HepG2 (cell line): Measurements from ENCODE around the gene LAMTOR2. TPM values are rescaled to one million over a fixed set of nuclear protein-coding genes. Genes with fewer than 3 reads are reported as not detected.

Source experiments
- ATAC-seq: fragments of 200-7000 bp; cut with Tn5 transposase; 3 replicates; pipeline ENCODE4 v1.9.1; 2020; ENCODE audit warnings: mild to moderate bottlenecking, moderate library complexity
- BruUV-seq: library from RNA; stranded (reverse); fragments of 400-500 nt; replicated peaks from 2 replicates; lab custom pipeline; 2021; lab: Mats Ljungman, UMichigan
- CTCF ChIA-PET: fragments of 300-600 bp; formaldehyde crosslinking; extraction: SDS; loops from one replicate; lab custom pipeline; 2021; ENCODE audit warnings: low total read pairs, inconsistent platforms, low intra/inter-chr PET ratio; lab: Yijun Ruan, JAX
- POLR2A ChIA-PET: fragments of 350-600 bp; sonication (Branson Sonifier 250); formaldehyde crosslinking; loops from one replicate; lab custom pipeline; 2020; ENCODE audit warnings: antibody characterized with exemption, inconsistent platforms; lab: Yijun Ruan, JAX
- DNase-seq: peaks from one replicate; pipeline ENCODE4 v3.0.0-alpha.2; 2015; ENCODE audit warnings: low spot score
- FAIRE-seq: peaks from 3 replicates; lab custom pipeline; 2011; peaks lifted over from hg19 to GRCh38; lab: Jason Lieb, UNC
- H2AFZ ChIP-seq: one replicate; pipeline ENCODE4 v1.6.1; 2011; ENCODE audit warnings: low read length, inconsistent platforms
- H3K27ac ChIP-seq: fragments of 300-600 bp; 3 replicates; pipeline ENCODE4 v1.8.0; 2011; ENCODE audit warnings: mixed run types, mild to moderate bottlenecking, mixed read lengths, low read length, inconsistent platforms; ENCODE audit not compliant: insufficient read depth; ENCODE audit errors: extremely low read length
- H3K27me3 ChIP-seq, 2 experiments: fragments of 200-600 bp in 1 of 2; 2 replicates in 1 of 2; 3 replicates in 1 of 2; pipeline versions ENCODE4 v1.6.0 to v1.8.0; 2011; ENCODE audit warnings: low read length in 2 of 2, mild to moderate bottlenecking in 2 of 2, moderate library complexity in 2 of 2, inconsistent platforms in 1 of 2; ENCODE audit not compliant: insufficient read depth in 2 of 2, control insufficient read depth in 1 of 2
- H3K36me3 ChIP-seq, 2 experiments: fragments of 200-600 bp in 1 of 2; replicated peaks in 1 of 2; 2 replicates in 1 of 2; 3 replicates in 1 of 2; pipeline versions ENCODE4 v1.5.1 to v1.8.0; 2011; ENCODE audit warnings: low read length in 2 of 2, inconsistent platforms in 1 of 2; ENCODE audit not compliant: insufficient read depth in 2 of 2, control insufficient read depth in 1 of 2
- H3K4me1 ChIP-seq: 2 replicates; pipeline ENCODE4 v1.5.1; 2012; ENCODE audit warnings: low read length, inconsistent platforms; ENCODE audit not compliant: insufficient read depth
- H3K4me2 ChIP-seq: 2 replicates; pipeline ENCODE4 v1.6.0; 2011; ENCODE audit warnings: low read depth, low read length, inconsistent platforms
- H3K4me3 ChIP-seq, 3 experiments: fragments of 200-600 bp in 1 of 3; sonication (generic), shearing (Covaris generic) in 1 of 3; replicated peaks in 1 of 3; 2 replicates each; pipeline ENCODE4 v1.5.1; 2011 to 2016; ENCODE audit warnings: low read length in 3 of 3, inconsistent platforms in 2 of 3, low read depth in 2 of 3, mild to moderate bottlenecking in 2 of 3, control low read depth in 1 of 3, mixed read lengths in 1 of 3; ENCODE audit not compliant: insufficient read depth in 1 of 3
- H3K79me2 ChIP-seq: one replicate; pipeline ENCODE4 v1.6.1; 2011; ENCODE audit warnings: low read length, inconsistent platforms; ENCODE audit not compliant: insufficient read depth
- H3K9ac ChIP-seq: 2 replicates; pipeline ENCODE4 v1.6.0; 2011; ENCODE audit warnings: mild to moderate bottlenecking, low read depth, low read length, inconsistent platforms; ENCODE audit not compliant: insufficient read depth
- H3K9me3 ChIP-seq: 2 replicates; pipeline ENCODE4 v1.5.1; 2012; ENCODE audit warnings: mild to moderate bottlenecking, low read length
- H4K20me1 ChIP-seq: 2 replicates; pipeline ENCODE4 v1.6.0; 2011; ENCODE audit warnings: inconsistent platforms, mild to moderate bottlenecking, low read length, moderate library complexity; ENCODE audit not compliant: insufficient read depth
- REPIN1 ChIP-seq: sonication (generic); formaldehyde crosslinking; IDR thresholded peaks from 2 replicates; pipeline ENCODE4 v1.8.0; 2022; ENCODE audit warnings: missing genetic modification reagents, low read depth, mild to moderate bottlenecking, borderline replicate concordance
- ZNF251 ChIP-seq: sonication (generic); formaldehyde crosslinking; IDR thresholded peaks from 2 replicates; pipeline ENCODE4 v1.9.0; 2021; ENCODE audit warnings: mild to moderate bottlenecking, missing genetic modification reagents
- ZNF337 ChIP-seq: sonication (generic); formaldehyde crosslinking; IDR thresholded peaks from 2 replicates; pipeline ENCODE4 v1.5.1; 2020; ENCODE audit warnings: missing genetic modification reagents, low read depth, mild to moderate bottlenecking, borderline replicate concordance
- ZNF446 ChIP-seq: sonication (generic); formaldehyde crosslinking; IDR thresholded peaks from 2 replicates; pipeline ENCODE4 v1.5.0; 2020; ENCODE audit warnings: mild to moderate bottlenecking, missing genetic modification reagents
- WGBS: methylation state at CpG from one replicate; pipeline ENCODE4 v1.1.6; 2017; ENCODE audit warnings: low lambda C conversion rate; 5-methylcytosine and 5-hydroxymethylcytosine counted together
- in situ Hi-C: cut with HindIII; loops from 2 replicates; pipeline ENCODE4 v1.10.0; 2017; ENCODE audit warnings: low pct_unique_long_range_greater_than_20kb; ENCODE audit not compliant: extremely low pct_ligation_motif_present
- intact Hi-C: fragments of 100-400 bp; cut with micrococcal nuclease; formaldehyde crosslinking; loops from one replicate; pipeline ENCODE4 v1.10.0; 2022; ENCODE audit not compliant: unreplicated experiment
- polyA plus RNA-seq, 8 experiments: library from polyadenylated mRNA; depleted of rRNA in 3 of 8; stranded (reverse) in 7 of 8; unstranded in 1 of 8; fragments of >200 nt; fragmentation: Illumina TruSeq in 4 of 8; extraction: Trizol in 4 of 8; gene quantifications; 2 replicates each; pipeline versions ENCODE4 v1.2.1 to v1.2.3, GENCODE V29; 2011 to 2016; ENCODE audit warnings: low read depth in 4 of 8, missing spikeins in 1 of 8, mixed read lengths in 1 of 8; ENCODE audit not compliant: insufficient read depth in 1 of 8
- total RNA-seq, 5 experiments: library from RNA; depleted of rRNA; stranded (reverse); fragments of >200 nt; fragmentation: Illumina TruSeq; extraction: Trizol; gene quantifications; 2 replicates each; pipeline ENCODE4 v1.2.3, GENCODE V29; 2016; ENCODE audit warnings: low read depth in 1 of 5
- TF ChIP-seq, protein P1 (sequence below): IDR thresholded peaks from 2 replicates; pipeline ENCODE4 v1.6.1; 2016; ENCODE audit warnings: missing biosample characterization, missing genetic modification reagents, low read depth

Gene LAMTOR2
- total and polyA plus RNA-seq, 2 of the 13 experiments (the other 11 are each of a cell fraction or from before 2014, with no cell fraction given), result 36.5 to 66.4 TPM

DNA sequence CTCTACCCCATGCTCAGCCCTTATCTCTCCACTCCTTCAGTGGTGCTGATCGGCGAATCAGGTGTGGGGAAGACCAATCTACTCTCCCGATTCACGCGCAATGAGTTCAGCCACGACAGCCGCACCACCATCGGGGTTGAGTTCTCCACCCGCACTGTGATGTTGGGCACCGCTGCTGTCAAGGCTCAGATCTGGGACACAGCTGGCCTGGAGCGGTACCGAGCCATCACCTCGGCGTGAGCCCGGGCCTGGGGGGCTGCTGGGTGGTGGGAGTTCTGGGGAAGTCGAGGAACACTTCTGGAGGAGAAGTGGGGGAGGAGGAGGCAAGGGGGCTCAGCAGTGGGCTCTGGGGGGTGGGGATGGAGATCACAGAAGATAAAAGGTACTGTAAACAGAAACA lies 11.3 kb downstream of the LAMTOR2 start:
- 67% methylated on average over 16 of the region's 16 CpGs for WGBS
- BruUV-seq, result no TSS peak
- Histone ChIP-seq H3K4me3 (no peak overlapping the region), H3K4me1 (peaks cover 51% of the 10 kb centered on the region), H3K79me2 (no peaks in the 10 kb centered on the region), H2AFZ (no peak overlapping the region), H3K9me3 (no peaks in the 10 kb centered on the region), H4K20me1 (no peaks in the 10 kb centered on the region), H3K4me2 (no peak overlapping the region), H3K9ac (no peak overlapping the region), H3K27me3 (no peaks in the 10 kb centered on the region), H3K36me3 (no peaks in the 10 kb centered on the region), H3K27ac (no peak overlapping the region)
- CTCF ChIA-PET, result interaction anchor here (1.4 to 1.6 kb wide), 2 partner anchors 40 to 128 kb away, joined by 8 to 11 read pairs; no protein-coding TSS in a partner anchor
- intact Hi-C loops (loop anchor here (1.0 to 10.0 kb wide), 3 partner anchors 45 to 128 kb away; partner anchors contain the start of gene SSR2), in situ Hi-C loops (loop anchor here (10.0 kb wide), 1 partner anchor 121 kb away; the partner anchor contains the start of gene RXFP4)
- FAIRE-seq (no peak), DNase-seq (no peak), ATAC-seq (no peak)
- POLR2A ChIA-PET, result interaction anchor here (0.7 to 2.4 kb wide), 6 partner anchors 13 to 125 kb away, joined by 3 to 9 read pairs (median 4); partner anchors contain the start of gene ARHGEF2
- TF ChIP-seq REPIN1 (CRISPR knock-in tag) (0 out of 2 replicates have a peak, but pooled peaks have one; percentile 15), ZNF251 (CRISPR knock-in tag) (no peak)

- no TSS peak for BruUV-seq
- TF ChIP-seq, protein P1, sequence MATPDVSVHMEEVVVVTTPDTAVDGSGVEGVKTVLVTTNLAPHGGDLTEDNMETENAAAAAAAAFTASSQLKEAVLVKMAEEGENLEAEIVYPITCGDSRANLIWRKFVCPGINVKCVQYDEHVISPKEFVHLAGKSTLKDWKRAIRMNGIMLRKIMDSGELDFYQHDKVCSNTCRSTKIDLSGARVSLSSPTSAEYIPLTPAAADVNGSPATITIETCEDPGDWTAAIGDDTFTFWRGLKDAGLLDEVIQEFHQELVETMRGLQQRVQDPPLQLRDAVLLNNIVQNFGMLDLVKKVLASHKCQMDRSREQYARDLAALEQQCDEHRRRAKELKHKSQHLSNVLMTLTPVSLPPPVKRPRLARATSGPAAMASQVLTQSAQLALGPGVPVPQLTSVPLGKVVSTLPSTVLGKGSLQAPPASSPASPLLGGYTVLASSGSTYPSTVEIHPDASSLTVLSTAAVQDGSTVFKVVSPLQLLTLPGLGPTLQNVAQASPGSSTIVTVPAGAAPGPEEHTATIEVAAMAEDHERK, result no peak
- no peak for TF ChIP-seq ZNF337 (CRISPR knock-in tag)
- TF ChIP-seq ZNF446 (CRISPR knock-in tag), result no peak
- ChIA-PET POLR2A (interaction anchor here (0.8 to 2.4 kb wide), 2 partner anchors 127 to 129 kb away, joined by 3 to 9 read pairs; no protein-coding TSS in a partner anchor), CTCF (interaction anchor here (0.8 to 1.6 kb wide), 2 partner anchors 38 to 41 kb away, joined by 3 to 11 read pairs; no protein-coding TSS in a partner anchor)
- Histone ChIP-seq H3K27ac (no peak overlapping the region), H3K9ac (no peak overlapping the region), H3K4me1 (peaks cover 47% of the 10 kb centered on the region), H3K27me3 (no peaks in the 10 kb centered on the region), H3K4me2 (no peak overlapping the region), H3K79me2 (no peaks in the 10 kb centered on the region), H4K20me1 (no peaks in the 10 kb centered on the region), H3K4me3 (no peak overlapping the region), H2AFZ (no peak overlapping the region), H3K9me3 (no peaks in the 10 kb centered on the region), H3K36me3 (no peaks in the 10 kb centered on the region)
- FAIRE-seq, result no peak
- in situ Hi-C loops, result loop anchor here (10.0 kb wide), 1 partner anchor 122 kb away; the partner anchor contains the start of gene RXFP4
- WGBS, result 6% methylated on average over 2 of the region's 2 CpGs
- no peak for ATAC-seq
- intact Hi-C loops, result loop anchor here (2.0 to 10.0 kb wide), 2 partner anchors 46 to 62 kb away; partner anchors contain the start of gene SSR2
- DNase-seq, result no peak
These were observed 12.7 kb downstream of the LAMTOR2 start for GRCh38 chr1:156067262-156067661.
